ENCODE results near the gene ARCN1.
A peak's percentile ranks its signal among the peaks of the same experiment; 100 is the strongest.

The ARCN1 gene

DNA sequence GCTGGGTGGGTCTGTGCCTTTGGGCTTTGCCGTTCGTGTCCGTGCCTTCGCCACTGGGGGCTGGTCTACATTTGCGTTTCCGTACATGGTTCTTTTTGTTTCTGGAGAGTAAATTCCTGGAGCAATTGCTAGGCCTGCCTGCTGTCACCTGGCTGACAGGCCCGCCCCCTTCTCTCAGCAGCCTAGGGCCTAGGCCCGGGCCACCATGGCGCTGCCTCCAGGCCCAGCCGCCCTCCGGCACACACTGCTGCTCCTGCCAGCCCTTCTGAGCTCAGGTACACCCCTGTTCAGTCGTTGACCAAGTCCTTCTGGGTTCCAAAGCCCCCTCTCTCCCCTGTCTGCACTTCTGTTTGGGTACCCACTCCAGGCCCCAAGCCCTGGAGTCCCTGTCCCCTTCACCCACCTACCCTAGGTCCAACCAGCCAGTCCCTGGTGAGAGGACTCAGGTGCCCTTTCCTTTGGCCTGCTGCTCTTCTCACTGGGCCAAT, 40.6 kb upstream of the ARCN1 start:
- H3K4me2 ChIP-seq (ENCODE audit: low read length, poor library complexity, severe bottlenecking) = peak overlapping the region; percentile 78
- H3K9ac ChIP-seq (ENCODE audit: low read length) = peak overlapping the region; percentile 81
- H4K91ac ChIP-seq (ENCODE audit: low read length) = no peak overlapping the region
- H2BK15ac ChIP-seq (ENCODE audit: low read depth, poor library complexity, severe bottlenecking) = no peak overlapping the region
- peaks cover 35% of the 10 kb centered on the region for H3K79me1 ChIP-seq (replicated peaks; ENCODE audit: low read length, poor library complexity, severe bottlenecking)
- H3K36me3 ChIP-seq (ENCODE audit: control insufficient read depth in 1 of 2, insufficient read depth in 2 of 2, low read depth in 1 of 2, low read length in 2 of 2) = peaks cover 7 to 36% of the 10 kb centered on the region in 2 experiments
- no peak overlapping the region for H2BK120ac ChIP-seq (ENCODE audit: low read depth, low read length)
- H3K27me3 ChIP-seq (ENCODE audit: control insufficient read depth in 1 of 2, insufficient read depth in 1 of 2, low read length in 2 of 2) = no peaks in the 10 kb centered on the region
- H2AFZ ChIP-seq (ENCODE audit: low read depth, low read length) = peak overlapping the region; percentile 21
- H2AK5ac ChIP-seq (ENCODE audit: low read length, severe bottlenecking) = no peak overlapping the region
- 22% methylated on average over 12 of the region's 12 CpGs for WGBS
- H3K23ac ChIP-seq (ENCODE audit: low read length in 2 of 2) = no peak overlapping the region
- H3K18ac ChIP-seq (ENCODE audit: low read depth in 1 of 2, low read length in 2 of 2) = peak overlapping the region in 1 of 2 experiments; percentile 83
- no peak overlapping the region for H3K27ac ChIP-seq (ENCODE audit: low read length, poor library complexity, severe bottlenecking)
- H3K4me3 ChIP-seq (ENCODE audit: insufficient read depth in 1 of 2, low read depth in 1 of 2, low read length in 2 of 2) = peak overlapping the region; percentile 89 to 91
- no peak for DNase-seq
- H3K4me1 ChIP-seq (ENCODE audit: control insufficient read depth, insufficient read depth, low read depth, low read length) = peaks cover 18% of the 10 kb centered on the region
- no peaks in the 10 kb centered on the region for H3K9me3 ChIP-seq (ENCODE audit: control insufficient read depth, low read length)
- no peak overlapping the region for H2BK12ac ChIP-seq (ENCODE audit: low read length in 2 of 2)
- peak overlapping the region in 1 of 2 experiments; percentile 5 for H3K4ac ChIP-seq (ENCODE audit: low read depth in 1 of 2, low read length in 2 of 2)
- H2BK5ac ChIP-seq (ENCODE audit: low read depth, low read length, poor library complexity, severe bottlenecking) = no peak overlapping the region
- H4K8ac ChIP-seq (ENCODE audit: low read length) = peak overlapping the region; percentile 41
- no peak overlapping the region for H3K14ac ChIP-seq (ENCODE audit: low read length in 2 of 2)

DNA sequence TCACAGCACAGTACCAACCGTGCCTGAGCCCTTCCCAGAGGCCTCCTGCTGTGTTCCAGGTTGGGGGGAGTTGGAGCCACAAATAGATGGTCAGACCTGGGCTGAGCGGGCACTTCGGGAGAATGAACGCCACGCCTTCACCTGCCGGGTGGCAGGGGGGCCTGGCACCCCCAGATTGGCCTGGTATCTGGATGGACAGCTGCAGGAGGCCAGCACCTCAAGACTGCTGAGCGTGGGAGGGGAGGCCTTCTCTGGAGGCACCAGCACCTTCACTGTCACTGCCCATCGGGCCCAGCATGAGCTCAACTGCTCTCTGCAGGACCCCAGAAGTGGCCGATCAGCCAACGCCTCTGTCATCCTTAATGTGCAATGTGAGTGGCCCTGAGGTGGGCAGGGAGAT, 40.1 kb upstream of the ARCN1 start:
- H4K91ac ChIP-seq (ENCODE audit: low read length) = no peak overlapping the region
- H3K79me1 ChIP-seq (replicated peaks; ENCODE audit: low read length, poor library complexity, severe bottlenecking) = peaks cover 35% of the 10 kb centered on the region
- H2BK12ac ChIP-seq (ENCODE audit: low read length in 2 of 2) = no peak overlapping the region
- H3K4ac ChIP-seq (ENCODE audit: low read depth in 1 of 2, low read length in 2 of 2) = no peak overlapping the region
- H2BK5ac ChIP-seq (ENCODE audit: low read depth, low read length, poor library complexity, severe bottlenecking) = no peak overlapping the region
- H2BK120ac ChIP-seq (ENCODE audit: low read depth, low read length) = no peak overlapping the region
- H3K18ac ChIP-seq (ENCODE audit: low read depth in 1 of 2, low read length in 2 of 2) = no peak overlapping the region
- no peak overlapping the region for H2AFZ ChIP-seq (ENCODE audit: low read depth, low read length)
- no peak for DNase-seq
- H3K14ac ChIP-seq (ENCODE audit: low read length in 2 of 2) = no peak overlapping the region
- no peak overlapping the region for H3K23ac ChIP-seq (ENCODE audit: low read length in 2 of 2)
- no peaks in the 10 kb centered on the region for H3K9me3 ChIP-seq (ENCODE audit: control insufficient read depth, low read length)
- peaks cover 18% of the 10 kb centered on the region for H3K4me1 ChIP-seq (ENCODE audit: control insufficient read depth, insufficient read depth, low read depth, low read length)
- peaks cover 5 to 38% of the 10 kb centered on the region in 2 experiments for H3K36me3 ChIP-seq (ENCODE audit: control insufficient read depth in 1 of 2, insufficient read depth in 2 of 2, low read depth in 1 of 2, low read length in 2 of 2)
- no peak overlapping the region for H2AK5ac ChIP-seq (ENCODE audit: low read length, severe bottlenecking)
- 96% methylated on average over 10 of the region's 10 CpGs for WGBS
- no peak overlapping the region for H3K27ac ChIP-seq (ENCODE audit: low read length, poor library complexity, severe bottlenecking)
- peak overlapping the region; percentile 78 for H3K4me2 ChIP-seq (ENCODE audit: low read length, poor library complexity, severe bottlenecking)
- no peaks in the 10 kb centered on the region for H3K27me3 ChIP-seq (ENCODE audit: control insufficient read depth in 1 of 2, insufficient read depth in 1 of 2, low read length in 2 of 2)
- H3K9ac ChIP-seq (ENCODE audit: low read length) = peak overlapping the region; percentile 81
- H3K4me3 ChIP-seq (ENCODE audit: insufficient read depth in 1 of 2, low read depth in 1 of 2, low read length in 2 of 2) = peak overlapping the region; percentile 89 to 91
- no peak overlapping the region for H4K8ac ChIP-seq (ENCODE audit: low read length)
- H2BK15ac ChIP-seq (ENCODE audit: low read depth, poor library complexity, severe bottlenecking) = no peak overlapping the region

DNA sequence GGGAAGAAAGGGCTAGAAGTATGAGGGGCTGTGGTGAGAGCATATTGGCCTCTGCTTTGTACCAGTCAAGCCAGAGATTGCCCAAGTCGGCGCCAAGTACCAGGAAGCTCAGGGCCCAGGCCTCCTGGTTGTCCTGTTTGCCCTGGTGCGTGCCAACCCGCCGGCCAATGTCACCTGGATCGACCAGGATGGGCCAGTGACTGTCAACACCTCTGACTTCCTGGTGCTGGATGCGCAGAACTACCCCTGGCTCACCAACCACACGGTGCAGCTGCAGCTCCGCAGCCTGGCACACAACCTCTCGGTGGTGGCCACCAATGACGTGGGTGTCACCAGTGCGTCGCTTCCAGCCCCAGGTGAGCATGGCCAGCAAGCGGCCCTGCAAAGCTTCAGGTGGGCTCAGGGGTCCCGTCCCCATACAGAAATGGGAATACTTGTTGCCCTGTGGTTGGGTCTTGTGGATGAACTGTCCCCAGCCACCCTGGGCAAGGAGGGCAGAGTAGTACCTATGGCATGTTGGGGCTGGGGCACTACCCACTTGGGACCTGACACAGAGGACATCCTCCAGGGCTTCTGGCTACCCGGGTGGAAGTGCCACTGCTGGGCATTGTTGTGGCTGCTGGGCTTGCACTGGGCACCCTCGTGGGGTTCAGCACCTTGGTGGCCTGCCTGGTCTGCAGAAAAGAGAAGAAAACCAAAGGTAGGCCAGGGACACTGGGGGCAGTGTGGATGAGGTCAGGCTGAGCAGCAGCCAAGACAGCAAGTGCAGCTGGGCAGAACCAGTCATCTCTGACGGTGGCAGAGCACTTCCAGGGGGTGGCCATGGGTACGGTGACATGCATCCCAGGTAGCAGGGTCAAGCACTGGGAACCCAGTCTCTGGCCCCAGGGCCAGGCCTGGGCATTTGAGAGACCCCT, 39.1 kb upstream of the ARCN1 start:
- Histone ChIP-seq H3K79me1 (replicated peaks; ENCODE audit: low read length, poor library complexity, severe bottlenecking) (peaks cover 31% of the 10 kb centered on the region), H3K27me3 (ENCODE audit: control insufficient read depth in 1 of 2, insufficient read depth in 1 of 2, low read length in 2 of 2) (no peaks in the 10 kb centered on the region), H3K4me2 (ENCODE audit: low read length, poor library complexity, severe bottlenecking) (no peak overlapping the region), H2AFZ (ENCODE audit: low read depth, low read length) (no peak overlapping the region), H2BK5ac (ENCODE audit: low read depth, low read length, poor library complexity, severe bottlenecking) (no peak overlapping the region), H3K4me1 (ENCODE audit: control insufficient read depth, insufficient read depth, low read depth, low read length) (peaks cover 20% of the 10 kb centered on the region), H3K36me3 (ENCODE audit: control insufficient read depth in 1 of 2, insufficient read depth in 2 of 2, low read depth in 1 of 2, low read length in 2 of 2) (peaks cover 0 to 32% of the 10 kb centered on the region in 2 experiments), H3K4ac (ENCODE audit: low read depth in 1 of 2, low read length in 2 of 2) (no peak overlapping the region), H3K27ac (ENCODE audit: low read length, poor library complexity, severe bottlenecking) (no peak overlapping the region), H2BK120ac (ENCODE audit: low read depth, low read length) (no peak overlapping the region), H3K23ac (ENCODE audit: low read length in 2 of 2) (no peak overlapping the region), H3K9ac (ENCODE audit: low read length) (no peak overlapping the region), H2AK5ac (ENCODE audit: low read length, severe bottlenecking) (no peak overlapping the region), H2BK15ac (ENCODE audit: low read depth, poor library complexity, severe bottlenecking) (no peak overlapping the region), H4K91ac (ENCODE audit: low read length) (no peak overlapping the region), H3K4me3 (ENCODE audit: insufficient read depth in 1 of 2, low read depth in 1 of 2, low read length in 2 of 2) (no peak overlapping the region), H2BK12ac (ENCODE audit: low read length in 2 of 2) (no peak overlapping the region), H3K9me3 (ENCODE audit: control insufficient read depth, low read length) (no peaks in the 10 kb centered on the region), H3K18ac (ENCODE audit: low read depth in 1 of 2, low read length in 2 of 2) (no peak overlapping the region), H3K14ac (ENCODE audit: low read length in 2 of 2) (no peak overlapping the region), H4K8ac (ENCODE audit: low read length) (no peak overlapping the region)
- WGBS = 97% methylated on average over 19 of the region's 19 CpGs
- DNase-seq = no peak
